ENCODE results near the gene ADAM22. TPM values are rescaled to one million over a fixed set of nuclear protein-coding genes. Genes with fewer than 3 reads are reported as not detected.
"Not testable (repeated sequence)": the region's sequence is repeated elsewhere in the genome, so short reads cannot be mapped to it uniquely, and the experiment has no call there.

The ADAM22 gene
- total RNA-seq, 1 donor from 2014 or later, result 1.7 TPM

DNA sequence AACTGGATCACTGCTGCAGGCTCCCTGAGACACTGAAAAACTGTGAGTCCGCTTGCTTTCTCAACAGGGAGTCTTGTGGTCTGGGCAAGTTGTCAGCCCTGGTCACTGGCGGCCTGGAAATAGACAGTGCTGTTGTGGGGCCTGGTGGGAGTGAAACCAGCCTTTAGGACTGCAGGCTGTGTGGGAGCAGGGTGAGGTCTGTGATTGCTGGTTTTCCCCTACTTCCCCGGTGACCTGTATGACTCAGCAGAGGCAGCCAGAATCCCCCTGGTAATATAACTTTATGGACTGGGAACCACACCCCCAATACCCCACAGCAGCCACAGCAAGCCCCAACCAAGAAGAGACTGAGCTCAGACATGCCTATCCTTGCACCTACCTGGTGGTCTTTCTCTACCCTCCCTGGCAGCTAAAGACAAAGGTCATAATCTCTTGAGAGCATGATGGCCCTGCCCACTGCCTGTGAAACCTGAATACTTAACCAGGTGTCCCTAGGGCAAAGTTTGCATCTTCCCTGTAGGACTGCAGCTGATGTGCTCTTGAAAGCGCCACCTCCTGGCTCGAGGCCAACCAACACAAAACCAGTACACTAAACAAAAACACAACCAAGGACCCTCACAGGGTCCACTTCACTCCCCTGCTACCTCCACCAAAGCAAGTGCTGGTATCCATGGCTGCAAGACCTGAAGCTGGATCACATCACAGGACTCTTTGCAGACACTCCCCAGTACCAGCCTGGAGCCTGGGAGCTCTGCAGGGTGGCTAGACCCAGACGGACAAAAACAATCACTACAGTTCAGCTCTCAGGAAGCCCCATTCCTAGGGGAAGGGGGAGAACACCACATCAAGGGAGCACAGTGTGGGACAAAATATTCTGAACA, 7.2 kb upstream of the ADAM22 start:
- Mint-ChIP-seq H3K27ac (no peak overlapping the region), H3K4me1 (peaks cover 2% of the 10 kb centered on the region), H3K9me3 (no peaks in the 10 kb centered on the region), H3K36me3 (ENCODE audit: low read depth) (no peaks in the 10 kb centered on the region), H3K27me3 (peaks cover 36% of the 10 kb centered on the region), H3K4me3 (no peak overlapping the region)
- no peak for DNase-seq
- intact Hi-C loops (cut with micrococcal nuclease), result no loop called here

DNA sequence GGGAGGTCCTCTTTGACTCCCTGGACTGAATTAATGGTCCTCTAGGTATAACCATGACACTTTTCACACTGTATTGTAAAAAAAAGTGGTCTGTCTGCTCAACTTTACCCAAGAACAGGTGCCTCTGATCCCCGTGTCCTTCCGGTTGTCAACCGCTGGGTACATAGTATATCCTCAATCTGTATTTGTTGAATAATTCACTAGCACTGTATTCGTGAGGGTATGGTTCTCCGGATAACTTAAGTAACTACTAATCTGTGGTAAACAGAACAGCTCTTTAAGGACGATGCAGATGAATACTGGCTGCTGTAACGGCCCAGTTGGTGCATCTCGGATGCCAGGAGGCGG, 472 bp upstream of the ADAM22 start:
- Mint-ChIP-seq H3K27me3 (peaks cover 55% of the 10 kb centered on the region), H3K4me1 (peaks cover 9% of the 10 kb centered on the region), H3K4me3 (peak overlapping the region; percentile 90), H3K27ac (no peak overlapping the region), H3K36me3 (ENCODE audit: low read depth) (no peaks in the 10 kb centered on the region), H3K9me3 (no peaks in the 10 kb centered on the region)
- intact Hi-C loops (cut with micrococcal nuclease), result loop anchor here (10.0 kb wide), 1 partner anchor 181 kb away; no protein-coding TSS in a partner anchor
- DNase-seq, result no peak

DNA sequence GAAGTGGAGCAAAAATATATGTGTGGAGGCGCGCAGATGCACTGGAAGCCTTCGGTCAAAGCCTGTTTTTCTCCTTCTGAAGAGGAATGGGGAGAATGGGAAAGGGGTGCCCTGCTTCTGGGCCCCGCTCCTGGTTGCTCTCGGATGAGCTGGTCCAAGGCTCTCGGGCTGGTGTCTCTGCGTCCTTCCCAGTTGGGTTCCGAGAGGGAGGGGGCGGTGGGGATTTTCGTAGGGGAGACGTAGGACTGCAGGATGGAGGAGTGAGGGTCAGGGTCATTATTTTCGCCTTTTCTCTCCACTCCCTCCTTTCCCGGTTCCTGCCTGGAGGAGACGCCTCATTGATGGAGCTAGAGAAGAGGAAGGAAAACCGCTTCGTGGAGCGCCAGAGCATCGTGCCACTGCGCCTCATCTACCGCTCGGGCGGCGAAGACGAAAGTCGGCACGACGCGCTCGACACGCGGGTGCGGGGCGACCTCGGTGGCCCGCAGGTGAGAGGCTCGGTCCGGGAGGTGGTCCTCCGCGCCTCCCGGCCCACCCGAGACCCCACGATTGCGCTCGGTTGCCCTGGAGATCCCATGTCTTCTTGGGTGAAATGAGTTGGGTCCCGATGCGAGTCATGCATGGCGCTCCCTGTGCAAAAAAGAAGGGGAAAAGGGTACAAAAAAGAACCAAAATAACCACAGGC, 790 bp downstream of the ADAM22 start:
- Mint-ChIP-seq H3K9me3 (no peaks in the 10 kb centered on the region), H3K4me3 (peak overlapping the region; percentile 90), H3K4me1 (peaks cover 9% of the 10 kb centered on the region), H3K27me3 (peaks cover 45% of the 10 kb centered on the region), H3K36me3 (ENCODE audit: low read depth) (no peaks in the 10 kb centered on the region), H3K27ac (peak overlapping the region; percentile 57)
- peak; percentile 71 for DNase-seq
- intact Hi-C loops (cut with micrococcal nuclease), result loop anchor here (1.0 to 10.0 kb wide), 2 partner anchors 59 to 180 kb away; partner anchors contain the start of genes DBF4 and SLC25A40

GRCh38 chr7:87935384-87935706, 1.3 kb downstream of the ADAM22 start:
- Mint-ChIP-seq H3K36me3 (ENCODE audit: low read depth) (no peaks in the 10 kb centered on the region), H3K9me3 (no peaks in the 10 kb centered on the region), H3K4me1 (peaks cover 9% of the 10 kb centered on the region), H3K27me3 (peaks cover 41% of the 10 kb centered on the region), H3K4me3 (peak overlapping the region; percentile 90), H3K27ac (no peak overlapping the region)
- intact Hi-C loops (cut with micrococcal nuclease), result loop anchor here (10.0 kb wide), 1 partner anchor 179 kb away; no protein-coding TSS in a partner anchor
- no peak for DNase-seq

DNA sequence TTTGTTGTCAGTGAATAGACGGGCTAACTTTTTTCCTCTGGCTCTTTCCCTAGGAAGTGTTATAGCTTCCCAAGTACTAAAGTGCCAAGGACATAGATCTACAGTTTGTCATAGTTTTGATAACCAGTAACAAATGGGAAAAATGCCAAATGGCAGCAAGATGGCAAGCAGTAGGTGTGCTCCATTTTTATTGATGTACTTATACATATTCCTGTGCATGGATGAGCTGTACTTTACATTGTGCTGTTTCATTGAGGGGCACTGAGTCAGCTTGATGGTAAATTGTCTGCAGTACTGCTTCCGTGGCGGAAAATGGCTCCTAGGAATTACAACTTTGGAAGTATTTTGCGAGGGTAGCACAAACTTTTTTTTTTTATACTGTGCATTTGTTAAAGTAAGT, 7.1 kb downstream of the ADAM22 start:
- Mint-ChIP-seq H3K27me3 (peaks cover 7% of the 10 kb centered on the region), H3K27ac (no peak overlapping the region), H3K4me3 (no peak overlapping the region), H3K9me3 (no peaks in the 10 kb centered on the region), H3K4me1 (no peaks in the 10 kb centered on the region), H3K36me3 (ENCODE audit: low read depth) (no peaks in the 10 kb centered on the region)
- intact Hi-C loops (cut with micrococcal nuclease), result no loop called here
- DNase-seq, result no peak

GRCh38 chr7:87944547-87944946, 10.5 kb downstream of the ADAM22 start:
- Mint-ChIP-seq H3K4me3 (no peak overlapping the region), H3K4me1 (no peaks in the 10 kb centered on the region), H3K27me3 (peaks cover 2% of the 10 kb centered on the region), H3K27ac (no peak overlapping the region), H3K9me3 (no peaks in the 10 kb centered on the region), H3K36me3 (ENCODE audit: low read depth) (no peaks in the 10 kb centered on the region)
- intact Hi-C loops (cut with micrococcal nuclease), result no loop called here
- DNase-seq, result no peak

DNA sequence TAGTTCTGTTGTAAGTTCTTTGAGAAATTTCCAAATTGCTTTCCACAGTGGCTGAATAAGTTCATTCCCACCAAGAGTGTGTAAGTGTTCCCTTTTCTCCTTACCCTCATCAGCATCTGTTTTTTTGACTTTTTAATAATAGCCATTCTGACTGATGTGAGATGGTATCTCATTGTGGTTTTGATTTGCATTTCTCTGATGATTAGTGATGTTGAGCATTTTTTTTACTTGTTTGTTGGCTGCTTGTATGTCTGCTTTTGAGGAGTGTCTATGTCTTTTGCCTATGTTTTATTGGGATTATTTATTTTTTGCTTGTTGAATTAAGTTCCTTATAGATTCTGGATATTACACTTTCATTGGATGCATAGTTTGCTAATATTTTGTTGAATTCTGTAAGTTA, 11.9 kb downstream of the ADAM22 start:
- H3K4me1 Mint-ChIP-seq; H3K36me3 Mint-ChIP-seq (ENCODE audit: low read depth); H3K9me3 Mint-ChIP-seq; DNase-seq; H3K27ac Mint-ChIP-seq; H3K27me3 Mint-ChIP-seq; H3K4me3 Mint-ChIP-seq; intact Hi-C loops (cut with micrococcal nuclease): not testable (repeated sequence)

GRCh38 chr7:87948371-87948770, 14.3 kb downstream of the ADAM22 start:
- Mint-ChIP-seq H3K4me1 (no peaks in the 10 kb centered on the region), H3K27me3 (peaks cover 2% of the 10 kb centered on the region), H3K27ac (no peak overlapping the region), H3K4me3 (no peak overlapping the region), H3K36me3 (ENCODE audit: low read depth) (no peaks in the 10 kb centered on the region), H3K9me3 (peaks cover 4% of the 10 kb centered on the region)
- intact Hi-C loops (cut with micrococcal nuclease), result no loop called here
- no peak for DNase-seq

GRCh38 chr7:87959336-87959735, 25.3 kb downstream of the ADAM22 start:
- no peak for DNase-seq
- H3K9me3 Mint-ChIP-seq, result no peaks in the 10 kb centered on the region
- H3K27me3 Mint-ChIP-seq, result no peaks in the 10 kb centered on the region

GRCh38 chr7:87960239-87960638, 26.2 kb downstream of the ADAM22 start:
- H3K9me3 Mint-ChIP-seq, result no peaks in the 10 kb centered on the region
- intact Hi-C loops (cut with micrococcal nuclease), result no loop called here
- no peak overlapping the region for H3K27ac Mint-ChIP-seq
- H3K4me3 Mint-ChIP-seq, result no peak overlapping the region
- no peaks in the 10 kb centered on the region for H3K4me1 Mint-ChIP-seq
- DNase-seq, result no peak
- no peaks in the 10 kb centered on the region for H3K27me3 Mint-ChIP-seq
- H3K36me3 Mint-ChIP-seq (ENCODE audit: low read depth), result no peaks in the 10 kb centered on the region

More at GRCh38 chr7:87959336-87959735, 25.3 kb downstream of the ADAM22 start:
- Mint-ChIP-seq H3K4me1 (no peaks in the 10 kb centered on the region), H3K4me3 (no peak overlapping the region), H3K27ac (no peak overlapping the region), H3K36me3 (ENCODE audit: low read depth) (no peaks in the 10 kb centered on the region)
- intact Hi-C loops (cut with micrococcal nuclease), result no loop called here

DNA sequence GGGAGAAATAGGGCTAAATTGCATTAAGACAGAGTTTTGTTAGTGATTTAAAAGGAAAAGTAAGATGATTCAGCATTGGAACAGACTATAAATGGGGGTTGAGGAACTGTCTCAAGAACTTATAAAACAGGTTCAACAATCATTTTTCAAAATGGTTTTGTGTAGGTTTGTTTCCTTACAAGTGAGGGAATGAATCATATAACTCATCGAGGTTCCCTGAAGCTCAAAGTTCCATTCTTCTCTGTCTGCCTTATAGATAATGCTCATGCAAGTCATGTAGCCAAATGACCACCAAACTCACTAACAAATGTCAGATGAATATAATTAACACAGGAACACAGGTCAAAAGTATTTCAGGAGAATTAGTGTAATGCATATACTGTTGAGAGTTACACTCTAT, 27.7 kb downstream of the ADAM22 start:
- no peaks in the 10 kb centered on the region for H3K4me1 Mint-ChIP-seq
- H3K36me3 Mint-ChIP-seq (ENCODE audit: low read depth), result no peaks in the 10 kb centered on the region
- DNase-seq, result no peak
- peaks cover 4% of the 10 kb centered on the region for H3K9me3 Mint-ChIP-seq
- no peak overlapping the region for H3K27ac Mint-ChIP-seq
- intact Hi-C loops (cut with micrococcal nuclease), result no loop called here
- H3K4me3 Mint-ChIP-seq, result no peak overlapping the region
- no peaks in the 10 kb centered on the region for H3K27me3 Mint-ChIP-seq

- intact Hi-C loops (cut with micrococcal nuclease), result no loop called here
- Mint-ChIP-seq H3K4me1 (no peaks in the 10 kb centered on the region), H3K9me3 (peaks cover 4% of the 10 kb centered on the region), H3K4me3 (no peak overlapping the region), H3K27ac (no peak overlapping the region), H3K36me3 (ENCODE audit: low read depth) (no peaks in the 10 kb centered on the region), H3K27me3 (no peaks in the 10 kb centered on the region)
- no peak for DNase-seq
Observed at GRCh38 chr7:87966271-87966670, 32.2 kb downstream of the ADAM22 start.

- intact Hi-C loops (cut with micrococcal nuclease), result no loop called here
Observed at GRCh38 chr7:87968021-87968420, 34.0 kb downstream of the ADAM22 start.

GRCh38 chr7:87982116-87982515, 48.1 kb downstream of the ADAM22 start:
- no peak overlapping the region for H3K4me3 Mint-ChIP-seq
- H3K36me3 Mint-ChIP-seq (ENCODE audit: low read depth), result no peaks in the 10 kb centered on the region
- no peaks in the 10 kb centered on the region for H3K27me3 Mint-ChIP-seq
- intact Hi-C loops (cut with micrococcal nuclease), result no loop called here
- H3K9me3 Mint-ChIP-seq, result no peaks in the 10 kb centered on the region
- H3K4me1 Mint-ChIP-seq, result no peaks in the 10 kb centered on the region
- DNase-seq, result no peak
- no peak overlapping the region for H3K27ac Mint-ChIP-seq

More at GRCh38 chr7:87968021-87968420, 34.0 kb downstream of the ADAM22 start:
- no peak overlapping the region for H3K4me3 Mint-ChIP-seq
- H3K27ac Mint-ChIP-seq, result no peak overlapping the region
- H3K4me1 Mint-ChIP-seq, result no peaks in the 10 kb centered on the region
- H3K9me3 Mint-ChIP-seq, result peaks cover 7% of the 10 kb centered on the region
- no peaks in the 10 kb centered on the region for H3K36me3 Mint-ChIP-seq (ENCODE audit: low read depth)
- DNase-seq, result no peak
- H3K27me3 Mint-ChIP-seq, result no peaks in the 10 kb centered on the region
